ENCODE data around the gene DCC. TPM values are rescaled to one million over a fixed set of nuclear protein-coding genes. Genes with fewer than 3 reads are reported as not detected.

DCC gene
- total RNA-seq, 4 donors from 2014 or later = 0.16 TPM; not detected in 3

DNA sequence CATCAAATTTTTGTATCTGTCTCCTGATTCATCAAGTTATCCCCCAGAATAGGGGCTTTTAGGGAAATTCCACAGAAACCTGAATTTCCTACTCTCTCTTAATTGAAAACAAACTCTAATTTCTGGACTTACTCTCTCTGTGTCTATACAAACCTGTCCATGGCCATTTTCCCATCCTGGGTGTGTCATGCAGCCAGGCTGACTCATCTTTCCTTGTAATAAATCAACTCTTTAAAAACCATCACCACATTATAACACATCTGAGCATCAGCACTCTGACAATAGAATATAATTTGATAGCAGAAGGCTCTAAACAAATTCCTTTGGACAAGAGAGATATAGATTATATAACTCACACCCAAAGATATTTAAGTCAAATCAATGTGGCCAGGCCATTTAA lies 610.2 kb downstream of the DCC start:
- Histone ChIP-seq H3K27me3 (no peaks in the 10 kb centered on the region), H3K4me1 (no peaks in the 10 kb centered on the region), H3K9me3 (no peaks in the 10 kb centered on the region), H3K36me3 (no peaks in the 10 kb centered on the region), H3K27ac (no peak overlapping the region), H3K4me3 (no peak overlapping the region)
- no peak for TF ChIP-seq CTCF (IDR thresholded peaks at IDR 0.05)
- TF ChIP-seq POLR2AphosphoS5 (IDR thresholded peaks at IDR 0.05) = no peak
- no peak for TF ChIP-seq POLR2A (IDR thresholded peaks at IDR 0.05)
- TF ChIP-seq EP300 (IDR thresholded peaks at IDR 0.05) = no peak
- DNase-seq (ENCODE audit: low spot score in 2 of 2) = no peak

DNA sequence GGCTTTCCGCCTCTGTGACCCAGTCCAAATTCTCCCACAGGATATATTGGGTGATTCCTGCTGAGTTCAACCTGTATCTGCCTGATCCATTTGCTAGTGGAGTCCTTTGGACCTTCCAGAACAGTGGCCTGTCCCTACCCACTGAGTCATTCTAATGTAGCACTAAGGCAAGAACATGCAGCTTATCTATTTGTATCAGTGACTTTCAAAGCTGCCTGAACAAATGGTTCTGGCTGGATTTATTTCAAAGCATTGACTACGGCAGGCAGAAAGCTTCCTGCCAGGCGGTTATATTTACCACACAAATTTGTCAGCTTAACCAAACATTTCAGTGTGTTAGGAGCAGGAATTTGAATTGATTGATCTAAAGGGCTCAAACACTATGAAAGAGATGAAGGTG lies 613.4 kb downstream of the DCC start:
- TF ChIP-seq POLR2A (IDR thresholded peaks at IDR 0.05) (no peak), CTCF (IDR thresholded peaks at IDR 0.05) (no peak), POLR2AphosphoS5 (IDR thresholded peaks at IDR 0.05) (no peak), EP300 (IDR thresholded peaks at IDR 0.05) (no peak)
- Histone ChIP-seq H3K4me3 (no peak overlapping the region), H3K36me3 (no peaks in the 10 kb centered on the region), H3K27me3 (no peaks in the 10 kb centered on the region), H3K9me3 (no peaks in the 10 kb centered on the region), H3K27ac (no peak overlapping the region), H3K4me1 (no peaks in the 10 kb centered on the region)
- no peak for DNase-seq (ENCODE audit: low spot score in 2 of 2)
- 58% methylated on average over 3 of the region's 3 CpGs for WGBS

DNA sequence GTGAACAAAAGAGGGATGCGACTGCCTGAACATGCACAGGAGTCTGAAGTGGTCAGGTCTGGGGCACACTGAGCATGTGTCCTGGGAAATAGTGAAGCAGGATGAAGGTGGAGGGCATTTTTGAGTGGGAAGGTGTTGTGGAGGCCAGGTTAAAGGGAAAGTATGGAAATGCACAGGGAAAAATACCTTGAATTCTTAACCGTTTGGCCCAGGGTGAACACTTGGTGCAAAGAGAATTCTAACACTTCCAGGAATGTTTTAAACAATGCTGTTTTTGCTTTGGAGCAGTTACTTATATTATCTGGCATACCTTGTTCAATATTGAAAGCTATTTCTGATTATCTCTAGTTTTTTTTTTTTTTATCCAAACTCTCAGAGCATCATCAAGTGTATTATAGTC lies 623.5 kb downstream of the DCC start:
- no peaks in the 10 kb centered on the region for H3K27me3 ChIP-seq
- no peaks in the 10 kb centered on the region for H3K36me3 ChIP-seq
- WGBS = 64% methylated on average over 2 of the region's 2 CpGs
- H3K4me1 ChIP-seq = no peaks in the 10 kb centered on the region
- H3K4me3 ChIP-seq = no peak overlapping the region
- no peaks in the 10 kb centered on the region for H3K9me3 ChIP-seq
- no peak overlapping the region for H3K27ac ChIP-seq
- no peak for DNase-seq (ENCODE audit: low spot score in 2 of 2)
- TF ChIP-seq POLR2AphosphoS5 (IDR thresholded peaks at IDR 0.05) (no peak), EP300 (IDR thresholded peaks at IDR 0.05) (no peak), POLR2A (IDR thresholded peaks at IDR 0.05) (no peak), CTCF (IDR thresholded peaks at IDR 0.05) (no peak)

DNA sequence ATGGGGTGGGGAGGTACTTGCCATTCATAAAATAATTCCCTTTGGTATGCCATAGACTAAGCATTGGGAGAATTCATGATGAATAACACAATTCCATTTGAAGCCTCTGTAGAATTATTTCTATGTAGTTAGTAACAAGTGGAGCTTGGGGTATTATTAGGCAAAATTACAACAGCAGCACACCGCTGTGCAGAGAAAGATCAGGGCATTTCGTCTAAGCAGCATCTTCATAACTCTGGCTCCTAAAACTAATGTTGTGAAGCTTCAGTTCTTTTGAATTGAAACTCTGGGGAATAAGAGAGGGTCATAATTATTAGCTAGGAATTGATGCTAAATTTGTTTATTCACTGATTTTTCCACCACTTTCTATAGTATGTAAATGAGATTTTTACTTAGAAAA lies 630.7 kb downstream of the DCC start:
- Histone ChIP-seq H3K36me3 (no peaks in the 10 kb centered on the region), H3K4me3 (no peak overlapping the region), H3K27me3 (no peaks in the 10 kb centered on the region), H3K4me1 (no peaks in the 10 kb centered on the region), H3K9me3 (no peaks in the 10 kb centered on the region), H3K27ac (no peak overlapping the region)
- TF ChIP-seq POLR2A (IDR thresholded peaks at IDR 0.05) = no peak
- no peak for TF ChIP-seq POLR2AphosphoS5 (IDR thresholded peaks at IDR 0.05)
- TF ChIP-seq CTCF (IDR thresholded peaks at IDR 0.05) = no peak
- TF ChIP-seq EP300 (IDR thresholded peaks at IDR 0.05) = no peak
- 87% methylated on average over 2 of the region's 2 CpGs for WGBS
- DNase-seq (ENCODE audit: low spot score in 2 of 2) = no peak

- 72% methylated on average over 2 of the region's 2 CpGs for WGBS
- no peaks in the 10 kb centered on the region for H3K27me3 ChIP-seq
- TF ChIP-seq POLR2AphosphoS5 (IDR thresholded peaks at IDR 0.05) (no peak), EP300 (IDR thresholded peaks at IDR 0.05) (no peak), POLR2A (IDR thresholded peaks at IDR 0.05) (no peak), CTCF (IDR thresholded peaks at IDR 0.05) (no peak)
- no peak for DNase-seq (ENCODE audit: low spot score in 2 of 2)
- no peaks in the 10 kb centered on the region for H3K4me1 ChIP-seq
- no peak overlapping the region for H3K4me3 ChIP-seq
- H3K27ac ChIP-seq = no peak overlapping the region
- no peaks in the 10 kb centered on the region for H3K36me3 ChIP-seq
- H3K9me3 ChIP-seq = no peaks in the 10 kb centered on the region
Observed at GRCh38 chr18:52971097-52971496, 631.1 kb downstream of the DCC start.
